GM21619 (cell line): ENCODE measurements around the gene ABHD4.
"Not testable (repeated sequence)": the region's sequence is repeated elsewhere in the genome, so short reads cannot be mapped to it uniquely, and the experiment has no call there.

Source experiments
- ATAC-seq: cut with Tn5 transposase; IDR thresholded peaks from one replicate; pipeline ENCODE4 v1.9.1; 2021; ENCODE audit not compliant: unreplicated experiment

Gene ABHD4

DNA sequence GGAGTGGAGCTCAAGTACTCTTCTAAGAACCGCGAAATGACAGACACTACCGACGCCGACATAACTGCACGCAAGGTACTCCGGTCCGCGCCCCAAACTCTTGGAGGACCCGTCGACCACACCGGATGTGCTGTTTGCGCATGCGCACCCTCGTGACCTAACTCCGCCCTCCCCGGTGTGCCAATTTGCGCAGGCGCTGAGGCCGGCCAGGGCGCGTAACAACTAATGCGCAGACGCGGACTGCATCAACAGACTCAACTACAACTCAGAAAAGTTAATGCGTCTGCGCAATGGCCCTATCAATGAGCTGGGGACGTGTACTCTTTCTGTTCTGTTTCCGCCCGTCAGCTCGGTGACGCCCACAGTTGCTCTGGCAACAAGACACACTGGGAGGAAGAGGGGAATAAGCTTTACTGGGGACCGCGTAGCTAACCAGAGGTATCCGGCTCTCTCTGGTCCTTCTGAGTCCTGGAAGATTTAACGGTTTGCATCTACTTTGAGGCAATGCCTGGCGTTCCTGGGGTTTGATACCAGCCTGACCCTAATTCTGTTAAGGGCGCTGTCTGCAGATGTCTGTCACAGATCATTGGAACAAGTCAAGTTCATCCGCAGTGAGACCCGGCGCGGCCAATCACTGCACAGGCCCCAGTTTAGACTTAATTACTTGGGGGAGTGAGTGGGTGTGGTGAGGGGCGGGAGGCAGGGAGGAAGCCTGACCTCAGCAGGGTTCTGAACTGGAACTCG, 8.8 kb upstream of the ABHD4 start, which contains the start of gene DAD1:
Gene DAD1, minus strand, starts transcription at position 129 of the 744 bp plus-strand sequence. Its CDS starts 67 bp downstream, at position 62.
- ATAC-seq: peak; percentile 89

DNA sequence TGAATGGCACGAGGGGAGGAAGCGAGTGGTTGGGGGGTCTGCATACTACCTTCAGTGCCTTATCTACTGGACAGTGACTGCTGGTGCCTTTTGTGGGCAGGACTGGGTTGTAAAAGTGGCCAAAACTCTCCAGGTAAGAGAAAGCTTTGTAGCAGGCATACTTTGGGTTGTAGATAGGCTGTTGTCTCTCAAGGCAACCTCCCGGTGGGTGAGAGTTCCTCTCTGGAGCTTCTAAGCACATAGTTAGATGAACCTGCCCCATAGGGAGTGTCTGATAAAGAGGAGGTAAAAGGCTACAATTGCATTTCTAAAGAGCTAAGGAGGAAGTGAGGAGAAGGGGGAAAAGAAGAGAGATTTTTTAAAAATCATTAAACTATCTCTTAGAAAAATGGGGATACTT, 4.9 kb upstream of the ABHD4 start:
- ATAC-seq: no peak

GRCh38 chr14:22593601-22594000, 4.5 kb upstream of the ABHD4 start:
- no peak for ATAC-seq

DNA sequence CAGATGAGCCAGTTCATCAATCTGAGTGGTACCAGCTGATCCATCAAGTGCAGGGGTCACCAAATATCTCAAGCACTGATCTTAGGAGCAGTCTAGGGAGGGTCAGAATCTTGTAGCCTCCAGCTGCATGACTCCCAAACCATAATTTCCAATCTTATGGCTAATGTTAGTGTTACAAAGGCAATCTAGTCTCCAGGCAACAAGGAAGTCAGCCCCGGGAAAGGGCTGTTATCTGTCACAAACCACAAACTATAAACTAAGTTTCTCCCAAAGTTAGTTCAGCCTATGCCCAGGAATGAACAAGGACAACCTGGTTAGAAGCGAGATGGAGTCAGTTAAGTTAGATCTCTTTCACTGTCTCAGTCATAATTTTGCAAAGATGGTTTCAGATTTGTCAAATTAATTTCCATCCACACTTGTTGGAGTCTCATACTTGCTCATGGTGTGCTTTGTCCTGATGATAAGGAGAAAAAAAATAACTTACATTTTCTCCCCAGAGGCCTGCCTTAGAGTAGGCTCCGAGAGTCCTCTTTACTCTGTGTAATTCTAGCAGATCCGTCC, 3.9 kb upstream of the ABHD4 start:
- no peak for ATAC-seq

- ATAC-seq: no peak
Measured at GRCh38 chr14:22596354-22596879, 1.7 kb upstream of the ABHD4 start.

- ATAC-seq: no peak
Measured at GRCh38 chr14:22597265-22597664, 835 bp upstream of the ABHD4 start.

DNA sequence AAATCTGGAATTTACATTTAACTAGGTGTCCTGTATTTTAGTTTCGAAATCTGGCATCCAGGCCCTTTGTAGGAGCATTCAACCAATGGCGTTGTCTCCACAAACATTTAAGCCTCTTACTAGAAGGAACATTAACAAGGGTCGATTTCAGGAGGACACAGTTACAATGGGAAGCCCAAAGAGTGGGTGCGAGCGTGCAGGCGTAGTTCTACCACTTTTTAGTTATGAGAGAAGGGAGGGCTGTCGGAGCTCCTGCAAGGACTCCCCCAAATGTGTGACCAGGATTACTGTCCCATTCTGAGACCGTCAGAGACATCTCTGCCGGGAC, 365 bp upstream of the ABHD4 start:
- ATAC-seq: no peak

GRCh38 chr14:22598896-22599244, 770 bp downstream of the ABHD4 start:
- ATAC-seq: peak; percentile 52

DNA sequence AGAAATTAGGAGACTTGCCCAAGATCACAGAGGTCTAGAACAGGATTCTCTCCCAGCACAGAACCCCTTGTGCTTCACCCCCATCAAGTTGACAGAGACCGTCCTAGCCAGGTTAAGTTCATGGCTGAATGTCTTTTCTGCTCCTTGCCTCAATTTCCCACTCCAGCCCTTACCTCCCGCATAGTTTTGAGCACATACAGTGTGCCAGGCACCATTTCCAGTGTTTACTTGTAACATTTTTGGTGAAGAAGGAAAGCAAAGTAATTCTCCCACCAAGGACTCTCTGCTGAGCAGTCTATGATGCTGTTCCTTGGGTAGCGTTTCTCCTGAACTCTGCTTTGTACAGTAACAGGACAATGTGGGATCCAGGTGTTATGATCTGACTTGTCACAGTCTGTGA, 1.2 kb downstream of the ABHD4 start:
- no peak for ATAC-seq

DNA sequence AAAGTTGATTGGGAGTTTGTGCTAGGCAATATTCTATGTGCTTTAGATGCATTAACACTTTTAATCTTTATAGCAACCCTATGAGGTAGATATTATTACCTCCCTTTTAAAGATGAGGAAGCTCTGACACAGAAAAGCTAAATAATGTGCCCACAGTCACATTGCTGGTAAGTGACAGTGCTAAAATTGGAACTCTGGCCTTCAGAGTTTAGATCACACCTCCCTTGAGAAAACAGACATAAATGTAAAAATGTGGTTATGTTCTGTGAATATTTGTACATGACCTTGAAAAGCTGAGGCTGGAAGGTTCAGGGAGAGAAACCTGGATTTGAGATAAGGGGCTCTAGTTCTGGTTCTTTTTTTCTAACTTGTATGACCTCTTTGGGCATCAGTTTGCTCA, 1.9 kb downstream of the ABHD4 start:
- ATAC-seq: no peak

- no peak for ATAC-seq
Measured at GRCh38 chr14:22601456-22601855, 3.4 kb downstream of the ABHD4 start.

- ATAC-seq: no peak
Measured at GRCh38 chr14:22601996-22602395, 3.9 kb downstream of the ABHD4 start.

DNA sequence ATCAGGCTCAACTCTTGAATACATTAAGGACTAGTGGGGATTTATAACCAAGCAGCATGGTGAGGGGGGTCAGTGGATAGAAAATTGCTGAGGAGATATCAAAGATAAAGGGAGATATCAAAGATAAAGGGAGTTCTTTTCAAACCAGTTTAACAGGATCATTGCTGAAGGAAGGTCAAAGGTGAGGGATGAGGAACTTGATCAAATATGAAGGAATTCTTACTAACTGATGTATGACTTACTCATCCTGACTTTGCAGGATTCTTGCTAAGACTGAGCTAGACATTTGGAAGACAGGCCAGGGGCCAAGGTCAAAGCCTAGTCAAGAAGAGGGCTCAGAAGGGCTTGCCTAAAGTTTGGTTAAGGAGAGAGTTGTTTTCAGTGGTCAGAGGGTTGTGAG, 4.8 kb downstream of the ABHD4 start:
- ATAC-seq: no peak

DNA sequence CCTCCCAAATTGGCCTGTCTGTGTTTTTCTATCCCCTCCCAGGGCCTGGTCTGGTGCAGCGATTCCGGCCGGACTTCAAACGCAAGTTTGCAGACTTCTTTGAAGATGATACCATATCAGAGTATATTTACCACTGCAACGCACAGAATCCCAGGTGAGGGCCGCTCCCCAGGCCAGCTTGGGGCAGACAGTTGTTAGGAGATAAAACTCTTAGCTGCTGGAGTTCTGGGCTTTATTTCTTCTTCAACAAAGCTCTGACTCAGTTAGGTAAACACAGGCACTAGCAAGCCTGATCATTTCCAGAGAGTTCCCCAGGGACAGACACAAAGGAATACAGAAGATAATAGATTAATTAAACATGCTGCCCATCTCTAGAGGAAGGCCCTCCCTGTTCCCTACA, 8.3 kb downstream of the ABHD4 start:
- ATAC-seq: no peak

GRCh38 chr14:22607291-22607690, 9.2 kb downstream of the ABHD4 start:
- ATAC-seq: no peak

DNA sequence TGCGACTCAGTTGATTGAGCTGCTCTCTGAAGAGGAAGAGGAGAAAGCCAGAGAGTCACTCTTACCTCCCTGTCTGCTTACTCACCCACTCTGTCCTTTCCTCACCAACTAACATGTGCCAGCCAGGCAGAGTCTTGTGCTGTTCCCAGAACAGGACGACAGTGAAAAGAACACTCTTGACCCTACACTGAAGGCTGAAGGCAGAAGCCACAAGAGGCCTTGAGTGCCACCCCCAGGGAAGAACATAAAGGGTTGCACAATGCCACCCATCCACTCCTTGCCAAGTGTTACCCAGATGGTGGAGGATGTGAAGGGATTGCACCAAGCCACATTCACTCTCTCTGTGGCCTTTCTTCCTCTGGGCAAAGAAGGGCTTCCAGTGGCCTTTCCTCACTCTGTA, 12.8 kb downstream of the ABHD4 start:
- ATAC-seq: no peak

GRCh38 chr14:22613106-22613695, 15.1 kb downstream of the ABHD4 start:
- ATAC-seq: no peak

DNA sequence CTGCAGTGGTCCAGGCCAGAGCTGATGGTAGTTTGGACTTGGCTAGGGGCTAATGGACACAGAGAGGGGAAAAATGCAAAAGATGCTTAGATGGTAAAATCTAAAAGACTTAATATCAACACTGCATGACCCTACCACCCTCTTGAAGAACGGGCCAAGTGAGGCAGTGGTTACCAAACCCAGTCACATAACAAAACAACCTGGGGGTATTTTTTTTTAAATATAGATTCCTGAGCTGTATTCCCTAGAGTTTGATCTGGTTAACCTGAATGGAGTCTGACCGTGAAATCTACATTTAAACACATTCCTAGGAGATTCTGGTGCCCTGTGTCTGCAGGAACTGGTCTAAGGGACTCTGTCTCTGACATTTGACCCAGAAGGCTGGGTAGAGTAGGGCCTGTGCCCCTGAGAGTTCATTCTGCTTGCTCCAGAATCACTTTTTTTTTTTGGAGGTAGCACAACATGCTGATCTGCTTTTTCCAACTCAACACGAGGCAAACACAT, 15.7 kb downstream of the ABHD4 start:
- no peak for ATAC-seq

DNA sequence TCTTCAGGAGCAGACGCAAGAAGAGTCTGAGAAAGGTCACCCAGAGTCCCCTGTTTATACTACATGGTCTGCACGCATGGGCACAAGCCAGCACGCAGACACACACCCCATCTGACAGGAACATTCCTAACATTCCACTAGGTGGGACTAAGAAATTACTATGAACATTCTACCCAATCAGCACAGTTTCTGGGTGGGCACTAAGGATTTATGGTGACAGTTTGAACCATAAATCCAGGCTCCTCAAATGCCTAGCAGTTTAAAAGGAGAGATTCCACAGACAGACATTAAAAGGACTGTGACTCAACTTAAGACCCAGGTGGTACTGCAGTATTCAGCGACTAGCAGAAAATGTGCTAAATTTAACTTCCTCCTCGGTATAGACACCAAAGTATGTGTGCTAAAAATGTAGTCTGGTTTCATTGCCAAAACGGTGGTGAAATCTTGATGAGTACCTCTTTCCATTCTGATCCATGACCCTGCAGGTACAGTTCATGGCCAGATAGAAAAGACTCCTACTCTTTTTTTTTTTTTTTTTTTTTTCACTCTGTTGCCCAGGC, 16.2 kb downstream of the ABHD4 start:
- ATAC-seq: no peak

GRCh38 chr14:22615765-22616164, 17.7 kb downstream of the ABHD4 start:
- ATAC-seq: not testable (repeated sequence)

GRCh38 chr14:22622255-22622654, 24.2 kb downstream of the ABHD4 start:
- ATAC-seq: no peak

- no peak for ATAC-seq
Measured at GRCh38 chr14:22623047-22623446, 24.9 kb downstream of the ABHD4 start.
